Hepatocyte (in vitro differentiated cells): ENCODE measurements around the gene PLEKHA6. TPM values are rescaled to one million over a fixed set of nuclear protein-coding genes. Genes with fewer than 3 reads are reported as not detected.
A peak's percentile ranks its signal among the peaks of the same experiment; 100 is the strongest.

Experiments used
- DNase-seq: peaks from one replicate; pipeline ENCODE4 v3.0.0-alpha.2; 2016; ENCODE audit warnings: low spot score
- H2AFZ ChIP-seq: fragments of 200-600 bp; sonication (generic); 2 replicates; pipeline ENCODE4 v1.6.0; 2016; ENCODE audit warnings: antibody characterized with exemption, mild to moderate bottlenecking
- H3K27ac ChIP-seq: fragments of 200-600 bp; sonication (generic); 2 replicates; pipeline ENCODE4 v1.5.1; 2016; ENCODE audit warnings: mild to moderate bottlenecking
- H3K27me3 ChIP-seq: fragments of 200-600 bp; sonication (generic); 2 replicates; pipeline ENCODE4 v1.6.1; 2016
- H3K36me3 ChIP-seq: fragments of 200-600 bp; sonication (generic); replicated peaks from 2 replicates; pipeline ENCODE4 v1.5.1; 2016; ENCODE audit warnings: low read depth; ENCODE audit not compliant: insufficient read depth
- H3K4me1 ChIP-seq: fragments of 200-600 bp; sonication (generic); 2 replicates; pipeline ENCODE4 v1.5.1; 2016; ENCODE audit warnings: mild to moderate bottlenecking, moderate library complexity; ENCODE audit not compliant: insufficient read depth
- H3K4me2 ChIP-seq: fragments of 200-600 bp; sonication (generic); 2 replicates; pipeline ENCODE4 v1.6.0; 2016
- H3K4me3 ChIP-seq: fragments of 200-600 bp; sonication (generic); 2 replicates; pipeline ENCODE4 v1.5.1; 2016; ENCODE audit warnings: mild to moderate bottlenecking
- H3K79me2 ChIP-seq: fragments of 200-600 bp; sonication (generic); 2 replicates; pipeline ENCODE4 v1.6.0; 2017; ENCODE audit warnings: mild to moderate bottlenecking
- H3K9me2 ChIP-seq: fragments of 200-600 bp; sonication (generic); replicated peaks from 2 replicates; pipeline ENCODE4 v1.6.0; 2017; ENCODE audit warnings: mild to moderate bottlenecking; ENCODE audit not compliant: insufficient read depth
- H3K9me3 ChIP-seq: fragments of 200-600 bp; sonication (generic); 2 replicates; pipeline ENCODE4 v1.5.1; 2016; ENCODE audit warnings: low read depth, mild to moderate bottlenecking
- H4K20me1 ChIP-seq: fragments of 200-600 bp; sonication (generic); 2 replicates; pipeline ENCODE4 v1.6.0; 2016; ENCODE audit warnings: mild to moderate bottlenecking; ENCODE audit not compliant: insufficient read depth, poor library complexity, severe bottlenecking
- CTCF ChIP-seq: fragments of 200-600 bp; sonication (generic); IDR thresholded peaks from 2 replicates; pipeline ENCODE4 v1.5.1; 2016; ENCODE audit warnings: antibody characterized with exemption, mild to moderate bottlenecking; ENCODE audit not compliant: poor library complexity
- EZH2 ChIP-seq: fragments of 200-600 bp; sonication (generic); IDR thresholded peaks from 2 replicates; pipeline ENCODE4 v1.6.1; 2016; ENCODE audit warnings: antibody characterized with exemption, mild to moderate bottlenecking, borderline replicate concordance
- EZH2phosphoT487 ChIP-seq: fragments of 200-600 bp; sonication (generic); IDR thresholded peaks from one replicate; pipeline ENCODE4 v1.6.1; 2018; ENCODE audit warnings: antibody characterized with exemption, mild to moderate bottlenecking, low read depth, moderate library complexity; ENCODE audit not compliant: unreplicated experiment, severe bottlenecking
- WGBS: methylation state at CpG from one replicate; pipeline ENCODE4 v1.1.6; 2016; ENCODE audit warnings: low lambda C conversion rate; ENCODE audit errors: missing lambda C conversion rate; 5-methylcytosine and 5-hydroxymethylcytosine counted together
- polyA plus RNA-seq: library from polyadenylated mRNA; unstranded; fragments of >200 nt; fragmentation: Nextera tagmentation; extraction: Ambion mirVana; gene quantifications from 2 replicates; pipeline ENCODE4 v1.2.1, GENCODE V29; 2016
- total RNA-seq: library from RNA; depleted of rRNA; stranded (reverse); fragments of >200 nt; gene quantifications from 2 replicates; pipeline ENCODE4 v1.2.3, GENCODE V29; 2014

PLEKHA6 gene
- total and polyA plus RNA-seq, 2 experiments from 2014 or later: 14.3 to 31.5 TPM

GRCh38 chr1:204350857-204351573 is 8.7 kb downstream of the PLEKHA6 start:
- Histone ChIP-seq H3K27ac (peak overlapping the region; percentile 97), H4K20me1 (no peaks in the 10 kb centered on the region), H3K79me2 (peaks cover 25% of the 10 kb centered on the region), H3K4me2 (peak overlapping the region; percentile 69), H3K36me3 (no peaks in the 10 kb centered on the region), H3K27me3 (no peaks in the 10 kb centered on the region), H2AFZ (no peak overlapping the region), H3K4me3 (no peak overlapping the region), H3K4me1 (peaks cover 47% of the 10 kb centered on the region), H3K9me3 (no peaks in the 10 kb centered on the region), H3K9me2 (no peaks in the 10 kb centered on the region)
- TF ChIP-seq CTCF (no peak), EZH2phosphoT487 (no peak), EZH2 (no peak)
- WGBS: 42% methylated on average over 18 of the region's 20 CpGs
- DNase-seq: peak; percentile 81

GRCh38 chr1:204350312-204350711 is 9.4 kb downstream of the PLEKHA6 start:
- no peak for DNase-seq
- 77% methylated on average over 6 of the region's 6 CpGs for WGBS
- Histone ChIP-seq H3K4me1 (peaks cover 53% of the 10 kb centered on the region), H3K79me2 (peaks cover 27% of the 10 kb centered on the region), H3K9me2 (no peaks in the 10 kb centered on the region), H3K4me3 (no peak overlapping the region), H3K4me2 (peak overlapping the region; percentile 69), H3K36me3 (no peaks in the 10 kb centered on the region), H2AFZ (no peak overlapping the region), H3K27me3 (no peaks in the 10 kb centered on the region), H3K9me3 (no peaks in the 10 kb centered on the region), H4K20me1 (no peaks in the 10 kb centered on the region), H3K27ac (peak overlapping the region; percentile 97)
- TF ChIP-seq EZH2phosphoT487: no peak
- no peak for TF ChIP-seq EZH2
- no peak for TF ChIP-seq CTCF

- no peak overlapping the region for H3K4me2 ChIP-seq
- DNase-seq: peak; percentile 38
- H3K4me1 ChIP-seq: peaks cover 60% of the 10 kb centered on the region
- TF ChIP-seq CTCF (no peak), EZH2phosphoT487 (no peak), EZH2 (no peak)
- H4K20me1 ChIP-seq: no peaks in the 10 kb centered on the region
- H3K9me2 ChIP-seq: no peaks in the 10 kb centered on the region
- H3K27ac ChIP-seq: peak overlapping the region; percentile 97
- H3K4me3 ChIP-seq: no peak overlapping the region
- no peaks in the 10 kb centered on the region for H3K36me3 ChIP-seq
- WGBS: 85% methylated on average over 7 of the region's 7 CpGs
- H3K79me2 ChIP-seq: peaks cover 34% of the 10 kb centered on the region
- no peaks in the 10 kb centered on the region for H3K9me3 ChIP-seq
- H2AFZ ChIP-seq: no peak overlapping the region
- H3K27me3 ChIP-seq: no peaks in the 10 kb centered on the region
Observed at GRCh38 chr1:204349602-204350001, 10.1 kb downstream of the PLEKHA6 start.
